WERI-Rb-1 (cell line): Measurements from ENCODE around the gene LRRC3.
A peak's percentile ranks its signal among the peaks of the same experiment; 100 is the strongest.
"Not testable (repeated sequence)": the region's sequence is repeated elsewhere in the genome, so short reads cannot be mapped to it uniquely, and the experiment has no call there.

Experiments used
- DNase-seq: peaks from one replicate; pipeline ENCODE4 v3.0.0-alpha.2; 2020
- H3K27ac ChIP-seq: fragments of 250-450 bp; sonication (Bioruptor Pico); 2 replicates; pipeline ENCODE4 v1.5.1; 2020; ENCODE audit warnings: mild to moderate bottlenecking, moderate library complexity
- H3K27me3 ChIP-seq: fragments of 250-450 bp; sonication (Bioruptor Pico); 2 replicates; pipeline ENCODE4 v1.5.1; 2021; ENCODE audit warnings: mild to moderate bottlenecking, low read depth, moderate library complexity; ENCODE audit not compliant: insufficient read depth, severe bottlenecking
- H3K36me3 ChIP-seq: fragments of 250-450 bp; sonication (Bioruptor Pico); 2 replicates; pipeline ENCODE4 v1.5.1; 2020; ENCODE audit warnings: mild to moderate bottlenecking, moderate library complexity
- H3K4me3 ChIP-seq: 2 replicates; pipeline ENCODE4 v1.5.1; 2011; ENCODE audit warnings: low read depth, mild to moderate bottlenecking, control low read depth, low read length
- H3K9me3 ChIP-seq: fragments of 250-450 bp; sonication (Bioruptor Pico); 2 replicates; pipeline ENCODE4 v1.5.1; 2021; ENCODE audit warnings: mild to moderate bottlenecking, moderate library complexity; ENCODE audit not compliant: severe bottlenecking
- TF ChIP-seq, protein P1 (sequence below): IDR thresholded peaks from 2 replicates; pipeline ENCODE4 v1.5.1; 2011; ENCODE audit warnings: low read depth, mild to moderate bottlenecking, control low read depth, inconsistent platforms, low read length

Gene LRRC3

DNA sequence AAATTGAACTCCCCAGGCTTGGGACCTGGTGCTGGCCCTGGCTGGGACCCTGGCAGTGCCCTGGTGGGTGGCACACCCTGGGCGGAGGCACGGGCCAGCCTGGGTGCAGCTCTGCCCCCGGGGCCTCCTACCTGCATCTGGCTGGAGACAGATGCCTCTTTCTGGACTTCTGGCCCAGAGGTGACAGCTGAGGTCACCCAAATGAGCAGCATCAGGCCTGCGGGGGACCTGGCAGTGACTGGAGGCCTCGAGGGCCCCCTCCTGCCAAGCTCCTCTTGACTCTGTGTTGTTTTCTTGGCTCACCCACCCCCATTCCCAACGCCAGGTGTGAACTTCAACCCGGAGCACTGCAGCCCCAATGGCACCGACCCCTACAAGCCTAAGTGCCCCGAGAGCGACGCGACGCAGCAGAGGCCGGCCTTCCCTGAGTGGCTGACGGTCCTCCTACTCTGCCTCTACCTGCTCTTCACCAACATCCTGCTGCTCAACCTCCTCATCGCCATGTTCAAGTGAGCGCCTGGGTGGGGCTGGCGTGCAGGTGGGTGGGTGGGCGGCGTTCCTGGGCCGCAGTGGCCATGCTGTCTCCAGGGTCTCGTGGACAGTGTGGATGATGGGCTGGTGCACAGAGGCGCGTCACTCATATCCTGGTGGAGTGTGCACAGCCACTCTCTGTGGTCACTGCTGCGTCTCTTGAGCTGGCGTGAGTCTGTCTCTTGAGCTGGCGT, 41.6 kb upstream of the LRRC3 start:
- TF ChIP-seq, protein P1, sequence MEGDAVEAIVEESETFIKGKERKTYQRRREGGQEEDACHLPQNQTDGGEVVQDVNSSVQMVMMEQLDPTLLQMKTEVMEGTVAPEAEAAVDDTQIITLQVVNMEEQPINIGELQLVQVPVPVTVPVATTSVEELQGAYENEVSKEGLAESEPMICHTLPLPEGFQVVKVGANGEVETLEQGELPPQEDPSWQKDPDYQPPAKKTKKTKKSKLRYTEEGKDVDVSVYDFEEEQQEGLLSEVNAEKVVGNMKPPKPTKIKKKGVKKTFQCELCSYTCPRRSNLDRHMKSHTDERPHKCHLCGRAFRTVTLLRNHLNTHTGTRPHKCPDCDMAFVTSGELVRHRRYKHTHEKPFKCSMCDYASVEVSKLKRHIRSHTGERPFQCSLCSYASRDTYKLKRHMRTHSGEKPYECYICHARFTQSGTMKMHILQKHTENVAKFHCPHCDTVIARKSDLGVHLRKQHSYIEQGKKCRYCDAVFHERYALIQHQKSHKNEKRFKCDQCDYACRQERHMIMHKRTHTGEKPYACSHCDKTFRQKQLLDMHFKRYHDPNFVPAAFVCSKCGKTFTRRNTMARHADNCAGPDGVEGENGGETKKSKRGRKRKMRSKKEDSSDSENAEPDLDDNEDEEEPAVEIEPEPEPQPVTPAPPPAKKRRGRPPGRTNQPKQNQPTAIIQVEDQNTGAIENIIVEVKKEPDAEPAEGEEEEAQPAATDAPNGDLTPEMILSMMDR, result no peak
- no peak overlapping the region for H3K27ac ChIP-seq
- peaks cover 9% of the 10 kb centered on the region for H3K9me3 ChIP-seq
- H3K36me3 ChIP-seq, result no peaks in the 10 kb centered on the region
- peaks cover 9% of the 10 kb centered on the region for H3K27me3 ChIP-seq
- DNase-seq, result no peak
- no peak overlapping the region for H3K4me3 ChIP-seq

DNA sequence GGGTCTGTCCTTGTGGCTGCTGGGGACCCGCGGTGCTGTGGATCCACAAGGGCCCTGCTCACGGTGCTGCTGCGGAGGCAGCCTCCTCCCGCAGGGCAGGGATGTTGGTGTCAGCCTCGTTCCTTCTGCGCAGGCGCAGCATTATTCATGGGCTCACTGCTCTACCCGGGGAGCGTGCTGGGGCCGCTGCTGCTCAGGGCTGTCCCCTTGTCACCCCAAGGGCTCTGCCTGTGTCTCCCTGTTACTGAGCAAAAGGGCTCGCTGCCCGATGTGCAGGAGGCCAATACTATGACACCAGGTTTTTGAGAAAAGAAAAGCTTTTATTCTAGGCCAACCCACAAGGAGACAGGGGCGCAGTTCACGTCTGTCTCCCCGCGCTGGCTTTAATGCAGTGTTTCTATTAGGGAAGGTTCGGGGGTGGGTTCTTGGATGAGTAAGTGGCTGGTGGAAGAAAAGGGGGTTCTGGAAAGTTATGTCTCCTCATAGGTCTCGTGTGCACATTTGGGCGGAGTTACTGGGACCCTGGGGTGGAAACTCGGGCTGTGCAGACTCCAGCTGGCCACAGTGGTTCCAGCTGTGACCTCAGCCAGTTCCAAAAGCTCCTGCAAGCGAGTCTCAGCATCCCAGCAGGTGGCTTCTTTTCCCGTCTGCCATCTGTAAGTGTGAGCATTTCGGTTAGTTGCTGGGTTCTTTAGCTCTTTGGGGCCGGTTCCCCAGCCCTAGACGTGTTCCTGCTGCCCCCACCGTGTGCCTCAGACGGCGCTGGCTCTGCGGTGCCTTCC, 40.8 kb upstream of the LRRC3 start:
- DNase-seq, result peak; percentile 2
- Histone ChIP-seq H3K36me3 (no peaks in the 10 kb centered on the region), H3K27me3 (peaks cover 9% of the 10 kb centered on the region), H3K4me3 (no peak overlapping the region), H3K27ac (no peak overlapping the region), H3K9me3 (peaks cover 6% of the 10 kb centered on the region)
- TF ChIP-seq, protein P1, result no peak

DNA sequence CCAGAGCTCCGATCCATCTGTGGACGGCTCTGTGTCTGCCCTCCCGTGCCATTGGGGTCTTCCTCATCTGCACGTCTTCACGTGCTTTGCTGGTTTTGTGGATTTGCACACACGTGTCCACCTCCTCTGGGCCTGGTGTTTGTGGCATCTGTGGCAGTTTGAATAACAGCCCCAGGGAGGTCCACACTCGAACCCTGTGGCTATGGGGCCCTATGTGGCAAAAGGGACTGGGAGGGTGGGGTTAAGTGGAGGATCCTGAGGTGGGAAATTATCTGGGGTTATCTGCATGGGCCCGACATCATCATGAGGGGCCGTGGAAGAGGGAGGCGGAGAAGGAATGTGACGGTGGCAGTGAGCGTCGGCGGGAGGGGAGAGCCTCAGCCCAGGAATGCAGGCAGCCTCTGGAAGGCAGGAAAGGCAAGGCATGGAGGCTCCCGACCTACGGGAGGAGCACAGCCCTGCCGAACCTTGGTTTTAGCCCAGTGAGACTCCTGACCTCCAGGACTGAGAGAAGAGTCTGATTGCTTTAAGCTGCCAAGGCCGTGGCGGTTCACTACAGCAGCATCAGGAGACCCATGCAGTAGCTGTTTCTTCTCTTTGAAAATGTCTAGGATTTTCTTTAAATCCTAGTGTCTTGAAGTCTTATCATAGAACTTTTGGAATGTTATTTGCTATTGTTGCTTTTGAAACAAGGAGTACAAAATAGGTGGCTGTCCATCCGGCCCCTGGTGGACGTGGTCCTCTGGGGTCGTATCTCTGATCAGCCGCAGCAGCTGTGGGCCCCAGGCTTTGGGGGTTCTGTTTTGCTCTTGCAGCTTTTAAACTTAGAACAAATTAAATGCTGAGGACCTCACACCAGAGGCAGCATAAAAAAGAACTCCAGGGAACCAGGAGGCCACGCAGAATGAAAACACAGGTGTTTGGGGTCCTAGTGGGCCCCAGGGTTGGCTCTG, 40.0 kb upstream of the LRRC3 start:
- Histone ChIP-seq H3K4me3 (no peak overlapping the region), H3K36me3 (no peaks in the 10 kb centered on the region), H3K27ac (no peak overlapping the region), H3K9me3 (peaks cover 13% of the 10 kb centered on the region), H3K27me3 (peaks cover 9% of the 10 kb centered on the region)
- DNase-seq, result peak; percentile 4
- TF ChIP-seq, protein P1, result no peak

DNA sequence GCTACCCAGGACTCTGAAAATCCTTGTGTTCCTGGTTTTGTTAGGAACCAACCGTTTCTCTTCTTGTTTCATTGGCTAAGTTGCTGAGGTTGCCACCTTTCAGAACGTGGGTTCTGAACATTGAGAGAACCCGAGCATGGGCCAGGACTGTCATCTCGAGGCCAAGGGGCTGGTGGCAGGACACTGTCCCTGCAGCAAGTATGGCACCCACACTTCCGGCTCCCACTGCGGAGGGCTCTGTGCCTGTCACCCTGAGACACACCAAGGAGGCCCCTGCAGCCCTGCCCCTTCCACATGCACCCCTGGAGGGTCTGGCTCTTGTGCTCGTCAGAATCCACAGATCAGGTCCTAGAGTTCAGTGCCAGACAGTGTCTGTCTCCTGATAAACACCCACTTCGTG, 39.1 kb upstream of the LRRC3 start:
- peaks cover 9% of the 10 kb centered on the region for H3K27me3 ChIP-seq
- TF ChIP-seq, protein P1, result no peak
- no peaks in the 10 kb centered on the region for H3K36me3 ChIP-seq

DNA sequence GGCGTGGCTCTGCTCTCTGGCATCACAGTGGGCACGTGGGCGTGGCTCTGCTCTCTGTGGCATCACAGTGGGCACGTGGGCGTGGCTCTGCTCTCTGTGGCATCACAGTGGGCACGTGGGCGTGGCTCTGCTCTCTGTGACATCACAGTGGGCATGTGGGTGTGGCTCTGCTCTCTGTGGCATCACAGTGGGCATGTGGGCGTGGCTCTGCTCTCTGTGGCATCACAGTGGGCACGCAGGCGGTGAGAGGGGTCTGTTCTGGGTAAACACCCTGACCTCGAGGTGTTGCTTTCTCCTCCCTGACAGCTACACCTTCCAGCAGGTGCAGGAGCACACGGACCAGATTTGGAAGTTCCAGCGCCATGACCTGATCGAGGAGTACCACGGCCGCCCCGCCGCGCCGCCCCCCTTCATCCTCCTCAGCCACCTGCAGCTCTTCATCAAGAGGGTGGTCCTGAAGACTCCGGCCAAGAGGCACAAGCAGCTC, 37.6 kb upstream of the LRRC3 start:
- not testable (repeated sequence) for H3K36me3 ChIP-seq, H3K4me3 ChIP-seq, H3K27me3 ChIP-seq, H3K27ac ChIP-seq, H3K9me3 ChIP-seq
- peak; percentile 5 for DNase-seq

More for the DNA sequence above, 39.1 kb upstream of the LRRC3 start:
- Histone ChIP-seq H3K27ac (no peak overlapping the region), H3K4me3 (no peak overlapping the region), H3K9me3 (peaks cover 13% of the 10 kb centered on the region)
- peak; percentile 4 for DNase-seq
